Measurements from ENCODE around the gene ZNF260.

The ZNF260 gene

GRCh38 chr19:36564391-36564790, 36.3 kb upstream of the ZNF260 start:
- no peak for TF ChIP-seq CTCF (conservative IDR thresholded peaks at IDR 0.05)
- H3K27ac ChIP-seq = no peak overlapping the region

- no peak for TF ChIP-seq CTCF (conservative IDR thresholded peaks at IDR 0.05)
- H3K27ac ChIP-seq = no peak overlapping the region
Observed at GRCh38 chr19:36547001-36547732, 19.1 kb upstream of the ZNF260 start.

GRCh38 chr19:36528921-36529518, 949 bp upstream of the ZNF260 start:
- TF ChIP-seq CTCF (conservative IDR thresholded peaks at IDR 0.05) = no peak
- H3K27ac ChIP-seq = peak overlapping the region; percentile 90

- TF ChIP-seq CTCF (conservative IDR thresholded peaks at IDR 0.05) = no peak
Observed at GRCh38 chr19:36527873-36528193, 238 bp downstream of the ZNF260 start.

GRCh38 chr19:36527341-36527740, 730 bp downstream of the ZNF260 start:
- peak overlapping the region; percentile 90 for H3K27ac ChIP-seq
- TF ChIP-seq CTCF (conservative IDR thresholded peaks at IDR 0.05) = no peak

More at GRCh38 chr19:36527873-36528193, 238 bp downstream of the ZNF260 start:
- peak overlapping the region; percentile 90 for H3K27ac ChIP-seq

- no peak for TF ChIP-seq CTCF (conservative IDR thresholded peaks at IDR 0.05)
- peak overlapping the region; percentile 90; the same call in 1 of the 2 replicates for H3K27ac ChIP-seq
Observed at GRCh38 chr19:36526581-36526980, 1.5 kb downstream of the ZNF260 start.

GRCh38 chr19:36524617-36525016, 3.5 kb downstream of the ZNF260 start:
- no peak overlapping the region for H3K27ac ChIP-seq
- no peak for TF ChIP-seq CTCF (conservative IDR thresholded peaks at IDR 0.05)
